DMS53 treated with DMSO at 0.1 percent for 48 hours (cell line): ENCODE results near the gene STK32B.

ENCODE experiments used
- DNase-seq: peaks from one replicate; lab custom pipeline; 2025; ENCODE audit not compliant: unreplicated experiment; lab: John Stamatoyannopoulos, UW

STK32B gene

DNA sequence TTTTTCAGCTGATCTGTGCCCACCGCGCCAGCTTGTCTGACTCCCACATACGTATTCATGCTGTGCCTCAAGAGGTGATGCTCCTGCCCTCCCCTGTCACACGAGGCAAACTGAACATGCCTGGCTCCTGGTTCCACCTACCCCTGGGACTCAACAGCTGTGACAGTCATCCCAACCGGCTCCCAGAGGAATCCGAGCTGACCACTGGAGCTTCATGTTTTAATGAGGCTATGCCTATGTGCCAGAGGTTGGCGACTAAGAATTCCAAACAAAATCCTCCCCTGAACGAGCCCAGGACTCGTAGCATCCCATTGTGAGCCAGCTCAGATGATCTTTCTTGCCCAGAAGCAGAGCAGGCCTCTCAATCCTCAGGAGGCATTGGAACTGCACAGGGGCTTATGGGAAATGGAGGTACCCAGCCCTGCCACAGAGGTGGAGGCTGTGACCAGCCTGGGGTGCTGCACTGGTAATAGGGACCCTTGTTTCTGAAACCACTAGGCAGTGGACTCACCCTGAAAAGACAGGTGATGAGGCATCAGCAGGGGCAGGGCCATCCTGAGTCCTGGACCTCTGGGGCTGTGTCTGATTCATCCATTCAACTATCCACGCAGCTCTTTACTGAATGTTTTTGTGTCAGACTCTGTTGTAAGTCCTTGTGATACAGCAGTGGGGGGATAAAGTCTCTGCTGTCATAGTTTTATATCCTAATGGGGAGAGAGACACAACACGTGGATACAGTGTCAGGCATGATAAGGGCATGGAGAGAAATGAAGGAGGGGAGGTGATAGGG is 332.1 kb downstream of the STK32B start:
- no peak for DNase-seq

DNA sequence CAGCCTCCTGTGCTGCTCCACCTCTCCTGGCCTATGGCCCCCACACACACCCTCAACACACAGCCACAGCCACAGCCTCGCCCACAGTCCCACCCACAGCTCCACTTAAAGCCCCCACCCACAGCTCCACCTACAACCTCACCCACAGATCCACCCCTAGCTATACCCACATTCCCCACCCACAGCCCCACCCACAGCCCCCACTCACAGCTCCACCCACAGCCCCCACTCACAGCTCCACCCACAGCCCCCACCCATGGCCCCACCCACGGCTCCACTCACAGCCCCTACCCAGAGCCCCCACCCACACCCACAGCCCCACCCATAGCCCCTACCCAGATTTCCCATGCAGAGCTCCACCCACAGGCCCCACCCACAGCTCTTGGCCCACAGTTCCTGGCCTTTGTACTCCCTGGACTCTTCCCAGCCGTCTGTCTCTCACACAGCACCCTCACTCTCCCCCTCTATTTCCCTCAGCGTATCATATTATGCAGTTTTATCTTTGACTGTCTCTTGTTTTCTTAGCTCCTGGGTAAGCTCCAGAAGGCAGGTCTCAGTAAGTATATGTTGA is 334.5 kb downstream of the STK32B start:
- no peak for DNase-seq

DNA sequence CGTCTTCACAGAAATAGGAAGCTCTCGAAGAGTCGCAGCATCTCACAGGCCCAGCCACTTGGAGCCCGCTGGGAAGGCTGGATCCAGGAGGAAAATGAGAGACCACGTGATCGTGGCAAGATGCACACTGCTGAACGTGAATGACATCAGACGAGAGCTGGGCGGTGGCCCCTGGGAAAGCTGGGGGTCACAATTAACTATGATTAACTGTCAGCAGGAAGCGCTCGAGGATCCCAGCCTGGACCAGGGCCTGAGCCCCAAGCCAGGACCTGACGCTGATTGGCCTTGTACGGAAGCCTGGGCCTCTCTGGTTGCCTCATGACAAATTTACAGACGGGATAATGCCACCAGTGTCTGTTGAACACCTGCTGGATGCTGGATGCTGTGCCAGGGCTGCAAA is 335.6 kb downstream of the STK32B start:
- no peak for DNase-seq

DNA sequence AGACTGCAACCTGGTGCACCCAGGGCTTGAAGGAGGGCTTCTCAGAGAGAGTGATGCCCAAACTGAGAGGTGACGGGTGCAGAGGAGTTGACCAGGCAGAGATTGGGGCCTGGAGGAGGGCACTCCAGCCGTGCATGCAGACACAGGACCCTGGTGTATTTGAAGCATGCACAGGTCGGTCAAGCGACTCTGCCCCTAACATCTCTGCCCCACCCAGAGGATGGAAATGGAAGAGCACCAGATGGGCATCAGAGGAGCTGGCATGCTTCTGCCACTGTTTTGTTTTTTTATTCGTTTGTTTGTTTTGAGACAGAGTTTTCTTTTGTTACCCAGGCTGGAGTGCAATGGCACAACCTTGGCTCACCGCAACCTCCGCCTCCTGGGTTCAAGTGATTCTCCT is 336.2 kb downstream of the STK32B start:
- no peak for DNase-seq

GRCh38 chr4:5389756-5390310 is 338.6 kb downstream of the STK32B start:
- DNase-seq, result no peak

- no peak for DNase-seq
Observed at GRCh38 chr4:5391492-5391891, 340.2 kb downstream of the STK32B start.

DNA sequence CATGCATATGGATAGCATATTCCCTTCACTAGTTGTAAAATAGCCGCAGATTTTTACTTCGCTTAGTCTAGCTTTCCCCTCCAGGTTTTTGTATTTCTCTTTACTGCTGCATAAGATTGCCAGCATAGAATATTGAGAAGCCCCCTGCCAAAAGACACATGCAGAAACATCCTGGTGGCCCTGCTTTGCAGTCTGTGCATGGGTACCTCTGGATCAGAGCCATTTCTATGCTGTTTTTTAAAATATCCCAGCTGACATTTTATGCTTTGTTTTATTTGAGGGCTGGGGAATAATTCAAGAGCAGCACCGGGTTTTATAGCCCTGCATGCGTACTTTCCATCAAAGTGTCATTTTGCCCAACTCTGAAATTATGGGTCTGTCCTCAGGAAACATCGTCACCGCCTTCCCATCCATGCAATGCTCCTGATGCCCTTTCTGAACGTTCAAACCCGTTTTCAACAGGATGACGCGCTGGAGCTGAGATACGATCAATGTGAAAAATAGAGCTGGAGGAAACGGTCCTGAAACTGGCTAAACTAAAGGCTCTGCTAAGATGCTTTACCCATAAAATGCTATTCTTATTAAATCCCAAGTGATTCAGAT is 342.7 kb downstream of the STK32B start:
- no peak for DNase-seq

- DNase-seq, result no peak
Observed at GRCh38 chr4:5395781-5396180, 344.5 kb downstream of the STK32B start.

DNA sequence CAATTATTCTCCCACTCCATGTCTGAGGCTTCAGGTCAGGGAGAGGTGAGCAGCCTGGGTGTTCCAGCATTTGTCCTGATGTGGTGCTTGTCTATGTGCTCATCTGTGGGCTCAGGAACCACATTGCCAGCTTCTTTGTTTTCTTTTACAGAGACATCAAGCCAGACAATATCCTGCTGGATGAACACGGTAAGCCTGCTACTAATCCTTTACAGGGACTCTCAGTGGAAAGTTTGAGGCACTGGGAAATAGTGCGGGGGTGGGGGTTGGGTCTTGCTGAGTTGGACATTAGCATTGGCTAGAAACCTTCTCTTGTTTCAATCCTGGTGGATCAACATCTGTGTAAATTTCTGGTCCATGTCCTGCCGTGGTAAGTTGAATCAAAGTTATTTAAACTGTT is 346.8 kb downstream of the STK32B start:
- DNase-seq, result no peak

- no peak for DNase-seq
Observed at GRCh38 chr4:5399124-5399523, 347.8 kb downstream of the STK32B start.

- DNase-seq, result peak; percentile 35
Observed at GRCh38 chr4:5399790-5400421, 348.6 kb downstream of the STK32B start.

GRCh38 chr4:5403746-5404497 is 352.6 kb downstream of the STK32B start:
- no peak for DNase-seq

- no peak for DNase-seq
Observed at GRCh38 chr4:5409237-5409636, 358.0 kb downstream of the STK32B start.

DNA sequence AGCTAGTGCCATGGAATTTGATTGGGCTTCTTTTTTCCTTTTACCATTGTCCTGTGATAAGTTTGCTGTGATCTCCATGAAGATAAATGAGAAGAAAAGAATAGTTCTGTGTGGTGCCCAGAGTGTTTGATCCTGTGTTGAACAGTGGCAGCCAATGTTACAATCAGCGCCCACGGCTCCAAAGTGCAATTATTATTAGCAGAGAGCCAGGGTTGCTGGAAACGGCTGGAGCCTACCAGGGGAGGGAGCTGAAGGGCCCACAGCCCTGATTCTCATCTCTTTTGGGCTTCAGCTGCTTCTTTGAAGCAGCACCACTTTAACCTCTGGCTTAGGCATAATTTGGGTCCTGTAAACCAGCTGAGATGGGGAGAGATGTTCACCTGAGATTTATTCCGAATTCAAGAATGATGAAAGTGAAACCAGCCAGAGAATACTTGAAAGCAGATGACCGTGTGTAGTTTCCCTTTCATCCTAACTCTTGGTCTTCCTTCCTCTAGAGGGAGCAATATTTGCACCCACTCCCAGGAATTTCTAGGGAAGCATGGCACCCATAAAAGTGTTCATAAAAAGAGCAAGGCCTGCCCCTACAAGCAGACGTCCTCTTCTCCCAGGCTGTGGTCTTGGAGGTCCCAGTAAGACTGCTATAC is 358.8 kb downstream of the STK32B start:
- DNase-seq, result no peak

- DNase-seq, result no peak
Observed at GRCh38 chr4:5412296-5412695, 361.0 kb downstream of the STK32B start.

GRCh38 chr4:5412751-5413150 is 361.5 kb downstream of the STK32B start:
- DNase-seq, result no peak

DNA sequence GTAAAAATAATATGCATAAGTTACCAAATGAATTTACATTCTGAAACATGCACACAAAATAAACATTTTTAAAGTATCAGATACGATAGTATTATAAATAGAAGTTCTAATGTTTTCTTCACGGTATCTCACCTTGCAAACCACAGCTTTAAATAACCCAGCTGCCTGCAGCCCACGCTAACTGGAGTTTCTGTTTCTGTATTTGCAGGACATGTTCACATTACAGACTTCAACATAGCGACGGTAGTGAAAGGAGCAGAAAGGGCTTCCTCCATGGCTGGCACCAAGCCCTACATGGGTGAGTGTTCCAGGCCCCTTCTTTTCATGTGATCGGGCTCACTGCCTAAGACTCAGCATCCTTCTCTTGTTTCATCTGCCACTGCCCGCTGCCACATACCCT is 365.4 kb downstream of the STK32B start:
- no peak for DNase-seq

GRCh38 chr4:5420266-5420665 is 369.0 kb downstream of the STK32B start:
- no peak for DNase-seq

GRCh38 chr4:5421416-5421815 is 370.1 kb downstream of the STK32B start:
- DNase-seq, result no peak

- no peak for DNase-seq
Observed at GRCh38 chr4:5422195-5422594, 370.9 kb downstream of the STK32B start.
